Astrocyte (in vitro differentiated cells and primary cell): Measurements from ENCODE around the gene HEG1. TPM values are rescaled to one million over a fixed set of nuclear protein-coding genes. Genes with fewer than 3 reads are reported as not detected.

Experiments used
- DNase-seq: peaks from one replicate; pipeline ENCODE4 v3.0.0-alpha.2; 2010; ENCODE audit warnings: low read depth
- FAIRE-seq: peaks from 2 replicates; lab custom pipeline; 2011; peaks lifted over from hg19 to GRCh38; lab: Jason Lieb, UNC
- H2AFZ ChIP-seq: 2 replicates; pipeline ENCODE4 v1.6.0; 2012; ENCODE audit warnings: low read depth, low read length, inconsistent platforms
- H3K27ac ChIP-seq: 2 replicates; pipeline ENCODE4 v1.5.1; 2011; ENCODE audit warnings: low read depth, low read length, inconsistent platforms
- H3K27me3 ChIP-seq: 2 replicates; pipeline ENCODE4 v1.6.0; 2011; ENCODE audit warnings: low read length, inconsistent platforms; ENCODE audit not compliant: insufficient read depth
- H3K36me3 ChIP-seq: 2 replicates; pipeline ENCODE4 v1.5.1; 2011; ENCODE audit warnings: low read length, inconsistent platforms; ENCODE audit not compliant: insufficient read depth
- H3K4me1 ChIP-seq: 2 replicates; pipeline ENCODE4 v1.5.1; 2011; ENCODE audit warnings: low read length, inconsistent platforms; ENCODE audit not compliant: insufficient read depth
- H3K4me2 ChIP-seq: 2 replicates; pipeline ENCODE4 v1.6.0; 2012; ENCODE audit warnings: low read length, inconsistent platforms
- H3K4me3 ChIP-seq: 2 replicates; pipeline ENCODE4 v1.5.1; 2011; ENCODE audit warnings: low read depth, mild to moderate bottlenecking, low read length, inconsistent platforms; ENCODE audit not compliant: insufficient read depth
- H3K79me2 ChIP-seq: 2 replicates; pipeline ENCODE4 v1.6.0; 2012; ENCODE audit warnings: mild to moderate bottlenecking, low read length, inconsistent platforms; ENCODE audit not compliant: insufficient read depth
- H3K9ac ChIP-seq: 2 replicates; pipeline ENCODE4 v1.6.0; 2012; ENCODE audit warnings: mild to moderate bottlenecking, low read length, inconsistent platforms
- H3K9me3 ChIP-seq: 2 replicates; pipeline ENCODE4 v1.5.1; 2012; ENCODE audit warnings: low read depth, mild to moderate bottlenecking, low read length, inconsistent platforms; ENCODE audit not compliant: insufficient read depth
- H4K20me1 ChIP-seq: 2 replicates; pipeline ENCODE4 v1.6.0; 2012; ENCODE audit warnings: low read length, inconsistent platforms; ENCODE audit not compliant: insufficient read depth
- H3K27ac Mint-ChIP-seq: one replicate; pipeline ENCODE4 v1.8.0; 2021; ENCODE audit warnings: mild to moderate bottlenecking, mixed read lengths; ENCODE audit not compliant: unreplicated experiment
- H3K27me3 Mint-ChIP-seq: one replicate; pipeline ENCODE4 v1.8.0; 2021; ENCODE audit warnings: low read depth, mixed read lengths; ENCODE audit not compliant: unreplicated experiment
- H3K36me3 Mint-ChIP-seq: one replicate; pipeline ENCODE4 v1.8.0; 2021; ENCODE audit warnings: low read depth, mixed read lengths; ENCODE audit not compliant: unreplicated experiment
- H3K4me1 Mint-ChIP-seq: one replicate; pipeline ENCODE4 v1.8.0; 2021; ENCODE audit warnings: low read depth, mixed read lengths; ENCODE audit not compliant: unreplicated experiment
- H3K4me3 Mint-ChIP-seq: one replicate; pipeline ENCODE4 v1.8.0; 2021; ENCODE audit warnings: mild to moderate bottlenecking, moderate library complexity, mixed read lengths; ENCODE audit not compliant: unreplicated experiment
- H3K9me3 Mint-ChIP-seq: one replicate; pipeline ENCODE4 v1.8.0; 2021; ENCODE audit warnings: mild to moderate bottlenecking, mixed read lengths; ENCODE audit not compliant: unreplicated experiment
- EZH2 ChIP-seq: IDR thresholded peaks from 2 replicates; pipeline ENCODE4 v1.6.1; 2012; ENCODE audit warnings: mild to moderate bottlenecking, low read length, inconsistent platforms; ENCODE audit not compliant: insufficient read depth
- total RNA-seq: library from RNA; stranded (reverse); gene quantifications from 2 replicates; pipeline ENCODE4 v1.2.1, GENCODE V29; 2021
- TF ChIP-seq, protein P1 (sequence below): IDR thresholded peaks from 2 replicates; pipeline ENCODE4 v1.5.1; 2011; ENCODE audit warnings: low read depth, mild to moderate bottlenecking, inconsistent platforms, low read length, moderate library complexity; ENCODE audit not compliant: insufficient read depth

Gene HEG1
- total RNA-seq, 1 donor from 2014 or later, result 65.7 TPM

DNA sequence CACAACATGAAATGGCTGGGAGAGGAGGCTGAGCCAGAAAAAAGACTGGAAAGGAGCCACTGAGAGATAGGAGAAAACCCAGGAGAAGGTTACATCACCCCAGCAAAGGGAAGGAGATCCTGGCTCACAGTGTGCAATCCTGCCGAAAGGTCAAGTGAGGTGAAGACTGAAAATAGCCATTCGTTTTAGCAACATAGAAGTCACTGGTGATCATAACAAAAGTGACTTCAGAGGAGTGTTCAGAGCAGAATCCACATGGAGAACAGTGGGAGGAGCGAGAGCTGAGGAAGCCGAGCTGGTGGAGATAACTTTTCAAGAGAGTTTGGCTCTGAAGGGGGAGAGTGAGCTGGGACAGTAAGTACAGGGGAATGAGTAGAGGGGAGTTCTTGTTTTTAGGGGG lies 5.4 kb upstream of the HEG1 start:
- no peaks in the 10 kb centered on the region for H3K36me3 Mint-ChIP-seq
- Histone ChIP-seq H3K4me3 (no peak overlapping the region), H3K4me1 (peaks cover 36% of the 10 kb centered on the region), H3K9me3 (no peaks in the 10 kb centered on the region), H3K4me2 (no peak overlapping the region), H3K9ac (no peak overlapping the region), H4K20me1 (no peaks in the 10 kb centered on the region), H3K79me2 (no peaks in the 10 kb centered on the region), H3K27ac (no peak overlapping the region), H3K27me3 (peaks cover 2% of the 10 kb centered on the region), H3K36me3 (no peaks in the 10 kb centered on the region), H2AFZ (no peak overlapping the region)
- H3K4me1 Mint-ChIP-seq, result peaks cover 41% of the 10 kb centered on the region
- peaks cover 3% of the 10 kb centered on the region for H3K27me3 Mint-ChIP-seq
- no peak for TF ChIP-seq EZH2
- TF ChIP-seq, protein P1, sequence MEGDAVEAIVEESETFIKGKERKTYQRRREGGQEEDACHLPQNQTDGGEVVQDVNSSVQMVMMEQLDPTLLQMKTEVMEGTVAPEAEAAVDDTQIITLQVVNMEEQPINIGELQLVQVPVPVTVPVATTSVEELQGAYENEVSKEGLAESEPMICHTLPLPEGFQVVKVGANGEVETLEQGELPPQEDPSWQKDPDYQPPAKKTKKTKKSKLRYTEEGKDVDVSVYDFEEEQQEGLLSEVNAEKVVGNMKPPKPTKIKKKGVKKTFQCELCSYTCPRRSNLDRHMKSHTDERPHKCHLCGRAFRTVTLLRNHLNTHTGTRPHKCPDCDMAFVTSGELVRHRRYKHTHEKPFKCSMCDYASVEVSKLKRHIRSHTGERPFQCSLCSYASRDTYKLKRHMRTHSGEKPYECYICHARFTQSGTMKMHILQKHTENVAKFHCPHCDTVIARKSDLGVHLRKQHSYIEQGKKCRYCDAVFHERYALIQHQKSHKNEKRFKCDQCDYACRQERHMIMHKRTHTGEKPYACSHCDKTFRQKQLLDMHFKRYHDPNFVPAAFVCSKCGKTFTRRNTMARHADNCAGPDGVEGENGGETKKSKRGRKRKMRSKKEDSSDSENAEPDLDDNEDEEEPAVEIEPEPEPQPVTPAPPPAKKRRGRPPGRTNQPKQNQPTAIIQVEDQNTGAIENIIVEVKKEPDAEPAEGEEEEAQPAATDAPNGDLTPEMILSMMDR, result no peak
- H3K4me3 Mint-ChIP-seq, result no peak overlapping the region
- FAIRE-seq (no peak), DNase-seq (no peak)
- H3K9me3 Mint-ChIP-seq, result peaks cover 8% of the 10 kb centered on the region
- H3K27ac Mint-ChIP-seq, result peak overlapping the region; percentile 55

DNA sequence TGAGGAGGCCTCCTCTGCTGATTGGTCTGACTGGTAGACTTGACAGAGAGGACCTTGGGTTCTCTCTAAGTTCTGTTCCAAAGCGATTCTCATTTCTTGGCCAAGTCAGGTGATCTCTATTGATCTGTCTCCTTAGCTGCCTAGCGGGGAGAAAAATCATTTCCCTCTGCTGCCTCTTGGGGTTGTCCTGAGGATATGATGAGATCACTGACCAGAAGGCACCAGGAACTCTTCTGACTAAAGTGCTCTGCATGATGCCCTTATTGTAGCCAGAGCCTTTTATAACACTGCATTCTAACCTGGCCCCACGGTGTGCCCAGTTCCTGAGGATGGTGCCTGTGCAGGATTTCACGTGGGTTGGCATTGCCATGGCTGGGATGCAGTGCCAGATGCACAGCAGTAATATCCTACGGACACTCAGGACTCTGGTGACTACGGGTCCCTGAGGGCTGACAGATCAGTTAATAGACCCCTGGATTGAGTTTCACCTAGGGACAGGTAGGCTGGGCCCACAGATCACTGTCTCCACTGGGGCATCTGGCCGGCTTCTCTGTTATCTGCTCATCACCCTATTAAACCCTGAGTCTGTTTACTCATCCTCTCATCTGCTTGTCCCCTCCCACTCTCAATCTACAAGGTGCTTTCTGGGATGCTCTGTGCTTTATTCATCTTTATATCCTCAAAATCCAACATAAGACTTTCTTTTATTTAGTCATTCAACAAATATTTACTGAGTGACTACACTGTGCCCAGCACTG lies 3.9 kb upstream of the HEG1 start:
- no peaks in the 10 kb centered on the region for H3K9me3 ChIP-seq
- H4K20me1 ChIP-seq, result peaks cover 5% of the 10 kb centered on the region
- peaks cover 2% of the 10 kb centered on the region for H3K27me3 ChIP-seq
- DNase-seq, result no peak
- Mint-ChIP-seq H3K27ac (no peak overlapping the region), H3K4me3 (no peak overlapping the region), H3K9me3 (peaks cover 8% of the 10 kb centered on the region), H3K36me3 (no peaks in the 10 kb centered on the region), H3K4me1 (peaks cover 41% of the 10 kb centered on the region), H3K27me3 (peaks cover 3% of the 10 kb centered on the region)
- FAIRE-seq, result no peak
- no peak overlapping the region for H3K4me3 ChIP-seq
- H3K79me2 ChIP-seq, result peaks cover 8% of the 10 kb centered on the region
- H3K27ac ChIP-seq, result no peak overlapping the region
- H3K9ac ChIP-seq, result no peak overlapping the region
- H3K4me2 ChIP-seq, result no peak overlapping the region
- H3K36me3 ChIP-seq, result no peaks in the 10 kb centered on the region
- no peak for TF ChIP-seq EZH2
- TF ChIP-seq, protein P1, result peak; percentile 28
- no peak overlapping the region for H2AFZ ChIP-seq
- peaks cover 37% of the 10 kb centered on the region for H3K4me1 ChIP-seq

DNA sequence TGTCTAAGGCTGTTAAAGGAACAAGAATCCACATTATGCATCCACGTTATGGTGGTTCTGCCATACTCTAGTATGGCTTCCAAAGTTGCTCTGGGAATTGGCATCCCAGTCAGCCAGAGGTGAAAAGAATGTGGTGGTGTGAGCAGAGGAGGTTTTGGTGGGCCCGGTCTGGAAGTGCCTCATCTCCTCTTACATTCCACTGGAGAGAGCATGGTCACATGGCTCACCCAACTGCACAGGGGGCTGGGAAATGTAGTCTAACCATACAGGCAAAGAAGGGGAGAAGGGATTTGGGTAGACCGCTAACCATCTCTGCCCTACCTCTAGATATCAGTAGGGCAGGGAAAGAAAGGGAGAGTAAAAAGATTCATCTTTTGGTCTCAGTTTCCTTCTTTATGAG lies 3.2 kb upstream of the HEG1 start:
- peaks cover 47% of the 10 kb centered on the region for H3K4me1 Mint-ChIP-seq
- Histone ChIP-seq H3K4me2 (no peak overlapping the region), H4K20me1 (peaks cover 8% of the 10 kb centered on the region), H3K4me3 (no peak overlapping the region), H3K79me2 (peaks cover 15% of the 10 kb centered on the region), H3K4me1 (peaks cover 43% of the 10 kb centered on the region), H3K36me3 (no peaks in the 10 kb centered on the region), H2AFZ (no peak overlapping the region), H3K27ac (no peak overlapping the region), H3K27me3 (peaks cover 2% of the 10 kb centered on the region), H3K9me3 (no peaks in the 10 kb centered on the region), H3K9ac (no peak overlapping the region)
- no peaks in the 10 kb centered on the region for H3K36me3 Mint-ChIP-seq
- no peak for FAIRE-seq
- no peak for DNase-seq
- peaks cover 3% of the 10 kb centered on the region for H3K27me3 Mint-ChIP-seq
- H3K27ac Mint-ChIP-seq, result no peak overlapping the region
- H3K9me3 Mint-ChIP-seq, result peaks cover 5% of the 10 kb centered on the region
- H3K4me3 Mint-ChIP-seq, result peak overlapping the region; percentile 0
- TF ChIP-seq, protein P1, result no peak
- no peak for TF ChIP-seq EZH2
